PC-3 (cell line): ENCODE data around the gene DUSP5.

ENCODE experiments used
- EZH2 ChIP-seq: fragments of 300-600 bp; sonication (generic); IDR thresholded peaks from one replicate; pipeline ENCODE4 v1.6.1; 2017; ENCODE audit warnings: antibody characterized with exemption, mild to moderate bottlenecking, low read length; ENCODE audit not compliant: unreplicated experiment
- TF ChIP-seq, protein P1 (sequence below): fragments of 300-600 bp; sonication (generic); conservative IDR thresholded peaks from 2 replicates; pipeline ENCODE4 v1.5.1; 2017; ENCODE audit warnings: antibody characterized with exemption, low read depth, mild to moderate bottlenecking, low read length

- no peak for TF ChIP-seq EZH2
- TF ChIP-seq, protein P1, sequence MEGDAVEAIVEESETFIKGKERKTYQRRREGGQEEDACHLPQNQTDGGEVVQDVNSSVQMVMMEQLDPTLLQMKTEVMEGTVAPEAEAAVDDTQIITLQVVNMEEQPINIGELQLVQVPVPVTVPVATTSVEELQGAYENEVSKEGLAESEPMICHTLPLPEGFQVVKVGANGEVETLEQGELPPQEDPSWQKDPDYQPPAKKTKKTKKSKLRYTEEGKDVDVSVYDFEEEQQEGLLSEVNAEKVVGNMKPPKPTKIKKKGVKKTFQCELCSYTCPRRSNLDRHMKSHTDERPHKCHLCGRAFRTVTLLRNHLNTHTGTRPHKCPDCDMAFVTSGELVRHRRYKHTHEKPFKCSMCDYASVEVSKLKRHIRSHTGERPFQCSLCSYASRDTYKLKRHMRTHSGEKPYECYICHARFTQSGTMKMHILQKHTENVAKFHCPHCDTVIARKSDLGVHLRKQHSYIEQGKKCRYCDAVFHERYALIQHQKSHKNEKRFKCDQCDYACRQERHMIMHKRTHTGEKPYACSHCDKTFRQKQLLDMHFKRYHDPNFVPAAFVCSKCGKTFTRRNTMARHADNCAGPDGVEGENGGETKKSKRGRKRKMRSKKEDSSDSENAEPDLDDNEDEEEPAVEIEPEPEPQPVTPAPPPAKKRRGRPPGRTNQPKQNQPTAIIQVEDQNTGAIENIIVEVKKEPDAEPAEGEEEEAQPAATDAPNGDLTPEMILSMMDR = no peak
Observed at GRCh38 chr10:110508806-110509544, 11.3 kb downstream of the DUSP5 start.
